HepG2 (cell line): ENCODE data around the gene VEGFB. TPM values are rescaled to one million over a fixed set of nuclear protein-coding genes. Genes with fewer than 3 reads are reported as not detected.

Source experiments
- ATF4 ChIP-seq, 2 experiments: fragments of 450-650 bp in 1 of 2; sonication (generic) in 1 of 2; formaldehyde crosslinking; IDR thresholded peaks; 2 replicates each; pipeline versions ENCODE4 v1.5.0 to v1.8.0; 2020 to 2022; ENCODE audit warnings: mild to moderate bottlenecking in 1 of 2, missing genetic modification reagents in 1 of 2
- ELF1 ChIP-seq: sonication (generic); formaldehyde crosslinking; IDR thresholded peaks from 2 replicates; pipeline ENCODE4 v1.4.0; 2020; ENCODE audit warnings: missing genetic modification reagents
- ELK4 ChIP-seq: sonication (generic); formaldehyde crosslinking; IDR thresholded peaks from 2 replicates; pipeline ENCODE4 v1.9.0; 2021; ENCODE audit warnings: missing genetic modification reagents, borderline replicate concordance
- GTF3A ChIP-seq: sonication (generic); formaldehyde crosslinking; conservative IDR thresholded peaks from 2 replicates; pipeline ENCODE4 v1.4.0; 2020; ENCODE audit warnings: mild to moderate bottlenecking, missing genetic modification reagents
- KLF12 ChIP-seq: sonication (generic); formaldehyde crosslinking; IDR thresholded peaks from 2 replicates; pipeline ENCODE4 v1.4.0; 2020; ENCODE audit warnings: missing genetic modification reagents, borderline replicate concordance
- KLF15 ChIP-seq: sonication (generic); formaldehyde crosslinking; IDR thresholded peaks from 2 replicates; pipeline ENCODE4 v1.8.1; 2023; ENCODE audit warnings: borderline replicate concordance, mild to moderate bottlenecking, inconsistent platforms, missing genetic modification reagents, mixed read lengths
- KLF16 ChIP-seq, 2 experiments: sonication (generic) in 1 of 2; formaldehyde crosslinking in 1 of 2; IDR thresholded peaks; 2 replicates each; pipeline versions ENCODE4 v1.6.1 to v1.8.0; 2016 to 2023; ENCODE audit warnings: missing genetic modification reagents in 2 of 2, missing compliant biosample characterization in 1 of 2
- MED8 ChIP-seq: sonication (generic); formaldehyde crosslinking; IDR thresholded peaks from 2 replicates; pipeline ENCODE4 v1.8.1; 2023; ENCODE audit warnings: mild to moderate bottlenecking, missing genetic modification reagents; ENCODE audit not compliant: insufficient replicate concordance
- MEF2D ChIP-seq: sonication (generic); formaldehyde crosslinking; IDR thresholded peaks from 2 replicates; pipeline ENCODE4 v1.5.1; 2020; ENCODE audit warnings: mild to moderate bottlenecking, missing genetic modification reagents
- MLLT10 ChIP-seq: sonication (generic); formaldehyde crosslinking; IDR thresholded peaks from 2 replicates; pipeline ENCODE4 v1.4.0; 2020; ENCODE audit warnings: missing genetic modification reagents
- PTBP1 ChIP-seq: fragments of 200-400 bp; formaldehyde crosslinking; IDR thresholded peaks from 2 replicates; pipeline ENCODE4 v1.6.1; 2018; ENCODE audit warnings: low read length, low read depth; ENCODE audit not compliant: poor library complexity, severe bottlenecking
- REST ChIP-seq, 2 experiments: IDR thresholded peaks; 2 replicates each; pipeline ENCODE4 v1.6.1; 2011 to 2012; ENCODE audit warnings: low read length in 2 of 2, borderline replicate concordance in 1 of 2, low read depth in 1 of 2, mild to moderate bottlenecking in 1 of 2, moderate library complexity in 1 of 2
- SAFB2 ChIP-seq: sonication (generic); formaldehyde crosslinking; IDR thresholded peaks from 2 replicates; pipeline ENCODE4 v1.5.1; 2020; ENCODE audit warnings: missing genetic modification reagents, low read depth, mild to moderate bottlenecking, borderline replicate concordance
- SOX6 ChIP-seq, 2 experiments: fragments of 450-650 bp in 1 of 2; sonication (generic) in 1 of 2; formaldehyde crosslinking in 1 of 2; IDR thresholded peaks; 2 replicates each; pipeline versions ENCODE4 v1.4.0 to v1.6.1; 2017 to 2020; ENCODE audit warnings: antibody characterized with exemption in 1 of 2, mild to moderate bottlenecking in 1 of 2, missing genetic modification reagents in 1 of 2
- ZBTB33 ChIP-seq: sonication (generic); formaldehyde crosslinking; IDR thresholded peaks from 2 replicates; pipeline ENCODE4 v1.4.0; 2020; ENCODE audit warnings: missing genetic modification reagents
- ZNF101 ChIP-seq: sonication (generic); formaldehyde crosslinking; IDR thresholded peaks from 2 replicates; pipeline ENCODE4 v1.4.0; 2020; ENCODE audit warnings: mild to moderate bottlenecking, low read depth, missing genetic modification reagents, borderline replicate concordance
- ZNF460 ChIP-seq: sonication (generic); formaldehyde crosslinking; IDR thresholded peaks from 2 replicates; pipeline ENCODE4 v1.5.1; 2020; ENCODE audit warnings: missing genetic modification reagents, mild to moderate bottlenecking, borderline replicate concordance
- ZNF605 ChIP-seq: sonication (generic); formaldehyde crosslinking; IDR thresholded peaks from 2 replicates; pipeline ENCODE4 v1.8.0; 2022; ENCODE audit warnings: mild to moderate bottlenecking, missing genetic modification reagents
- ZNF747 ChIP-seq: sonication (generic); formaldehyde crosslinking; IDR thresholded peaks from 2 replicates; pipeline ENCODE4 v1.8.1; 2023; ENCODE audit warnings: missing genetic modification reagents, mild to moderate bottlenecking, borderline replicate concordance
- polyA plus RNA-seq, 8 experiments: library from polyadenylated mRNA; depleted of rRNA in 3 of 8; stranded (reverse) in 7 of 8; unstranded in 1 of 8; fragments of >200 nt; fragmentation: Illumina TruSeq in 4 of 8; extraction: Trizol in 4 of 8; gene quantifications; 2 replicates each; pipeline versions ENCODE4 v1.2.1 to v1.2.3, GENCODE V29; 2011 to 2016; ENCODE audit warnings: low read depth in 4 of 8, missing spikeins in 1 of 8, mixed read lengths in 1 of 8; ENCODE audit not compliant: insufficient read depth in 1 of 8
- total RNA-seq, 5 experiments: library from RNA; depleted of rRNA; stranded (reverse); fragments of >200 nt; fragmentation: Illumina TruSeq; extraction: Trizol; gene quantifications; 2 replicates each; pipeline ENCODE4 v1.2.3, GENCODE V29; 2016; ENCODE audit warnings: low read depth in 1 of 5

VEGFB gene
- total and polyA plus RNA-seq, 2 of the 13 experiments (the other 11 are each of a cell fraction or from before 2014, with no cell fraction given): 9.0 to 11.3 TPM

- TF ChIP-seq REST (IDR thresholded peaks at IDR 0.05; ENCODE audit: borderline replicate concordance in 1 of 2, low read depth in 1 of 2, low read length in 2 of 2) (no peak), ATF4 (CRISPR knock-in tag; IDR thresholded peaks at IDR 0.05) (no peak), ZNF460 (no peak), KLF16 (CRISPR knock-in tag; IDR thresholded peaks at IDR 0.05) (peak in 1 of 2 experiments; percentile 71; a peak in 2 of 4 replicates), ZNF605 (CRISPR knock-in tag) (no peak; the same call in none of the 2 replicates), ELK4 (CRISPR knock-in tag) (no peak), ZNF101 (CRISPR knock-in tag) (no peak), ZNF747 (peak; percentile 29; the same call in 1 of the 2 replicates), KLF15 (CRISPR knock-in tag) (peak; percentile 78; the same call in 1 of the 2 replicates), KLF12 (CRISPR knock-in tag) (no peak; the same call in 1 of the 2 replicates), SAFB2 (no peak; the same call in none of the 2 replicates), MED8 (peak; percentile 77), MLLT10 (CRISPR knock-in tag) (no peak), GTF3A (CRISPR knock-in tag) (no peak; the same call in 1 of the 2 replicates), PTBP1 (no peak), ZBTB33 (CRISPR knock-in tag) (no peak), ELF1 (CRISPR knock-in tag) (peak; percentile 92), SOX6 (IDR thresholded peaks at IDR 0.05) (no peak), SOX6 (CRISPR knock-in tag; IDR thresholded peaks at IDR 0.05) (peak; percentile 43), MEF2D (CRISPR knock-in tag) (no peak)
Observed at GRCh38 chr11:64225608-64226506, 8.5 kb upstream of the VEGFB start, which contains the start of the genes NUDT22 and TRPT1 (continued).
